Measurements from ENCODE around the gene RACGAP1. TPM values are rescaled to one million over a fixed set of nuclear protein-coding genes. Genes with fewer than 3 reads are reported as not detected.

The RACGAP1 gene
- total RNA-seq, 2 experiments from 2014 or later: 113 to 117 TPM

- DNase-seq: no peak
- H3K9me3 Mint-ChIP-seq: no peaks in the 10 kb centered on the region
- POLR2A ChIA-PET: no interaction called here
- peaks cover 12% of the 10 kb centered on the region for H3K27me3 Mint-ChIP-seq
- H3K4me1 Mint-ChIP-seq (ENCODE audit: low read depth): peaks cover 11% of the 10 kb centered on the region
- intact Hi-C loops (cut with micrococcal nuclease): no loop called here
- CTCF ChIA-PET: interaction anchor here (1.2 to 6.3 kb wide), 5 partner anchors 15 to 173 kb away, joined by 3 to 128 read pairs (median 3); partner anchors contain the start of gene AQP5
- ATAC-seq: no peak
- TF ChIP-seq CTCF (IDR thresholded peaks at IDR 0.05): no peak
- no peak within 1 kb of the TSS for H3K27ac Mint-ChIP-seq
- H3K4me3 Mint-ChIP-seq: no peak within 1 kb of the TSS
- no peaks in the 10 kb centered on the region for H3K36me3 Mint-ChIP-seq (ENCODE audit: low read depth)
Observed at GRCh38 chr12:49950273-49951251, 74.7 kb downstream of the RACGAP1 start, which contains the start of gene AQP2. Gene AQP2, plus strand, starts transcription at chr12:49950737. Its CDS starts 94 bp downstream, at chr12:49950831.

- CTCF ChIA-PET: interaction anchor here (0.9 to 6.3 kb wide), 5 partner anchors 13 to 172 kb away, joined by 3 to 128 read pairs (median 3); partner anchors contain the start of gene AQP5
- DNase-seq: no peak
Observed at GRCh38 chr12:49949866-49950265, 75.4 kb downstream of the RACGAP1 start.

GRCh38 chr12:49948866-49949845 is 76.1 kb downstream of the RACGAP1 start:
- no peak for TF ChIP-seq CTCF (IDR thresholded peaks at IDR 0.05)
- Mint-ChIP-seq H3K36me3 (ENCODE audit: low read depth) (no peaks in the 10 kb centered on the region), H3K4me3 (no peak overlapping the region), H3K4me1 (ENCODE audit: low read depth) (peaks cover 23% of the 10 kb centered on the region), H3K27ac (no peak overlapping the region), H3K9me3 (no peaks in the 10 kb centered on the region), H3K27me3 (peaks cover 3% of the 10 kb centered on the region)
- POLR2A ChIA-PET: interaction anchor here (0.9 kb wide), 1 partner anchor 18 kb away, joined by 3 read pairs; no protein-coding TSS in a partner anchor
- ATAC-seq (no peak), DNase-seq (no peak)
- intact Hi-C loops (cut with micrococcal nuclease): no loop called here
- CTCF ChIA-PET: interaction anchor here (0.9 to 6.3 kb wide), 4 partner anchors 12 to 107 kb away, joined by 3 to 128 read pairs (median 4); partner anchors contain the start of gene AQP5

More at GRCh38 chr12:49949866-49950265, 75.4 kb downstream of the RACGAP1 start:
- intact Hi-C loops (cut with micrococcal nuclease): no loop called here
- Mint-ChIP-seq H3K4me1 (ENCODE audit: low read depth) (peaks cover 18% of the 10 kb centered on the region), H3K4me3 (no peak overlapping the region), H3K27ac (no peak overlapping the region), H3K9me3 (no peaks in the 10 kb centered on the region), H3K27me3 (peaks cover 10% of the 10 kb centered on the region), H3K36me3 (ENCODE audit: low read depth) (no peaks in the 10 kb centered on the region)
- ATAC-seq: no peak
- POLR2A ChIA-PET: interaction anchor here (0.9 kb wide), 1 partner anchor 17 kb away, joined by 3 read pairs; no protein-coding TSS in a partner anchor
- TF ChIP-seq CTCF (IDR thresholded peaks at IDR 0.05): no peak

GRCh38 chr12:49947593-49948226 is 77.6 kb downstream of the RACGAP1 start:
- ATAC-seq: no peak
- H3K27ac Mint-ChIP-seq: no peak overlapping the region
- no peak for DNase-seq
- no peaks in the 10 kb centered on the region for H3K36me3 Mint-ChIP-seq (ENCODE audit: low read depth)
- no peak overlapping the region for H3K4me3 Mint-ChIP-seq
- no peak for TF ChIP-seq CTCF (IDR thresholded peaks at IDR 0.05)
- CTCF ChIA-PET: interaction anchor here (0.9 to 6.3 kb wide), 5 partner anchors 11 to 80 kb away, joined by 3 to 128 read pairs (median 5); partner anchors contain the start of gene AQP5
- POLR2A ChIA-PET: interaction anchor here (0.7 kb wide), 1 partner anchor 12 kb away, joined by 3 read pairs; no protein-coding TSS in a partner anchor
- intact Hi-C loops (cut with micrococcal nuclease): no loop called here
- peaks cover 25% of the 10 kb centered on the region for H3K4me1 Mint-ChIP-seq (ENCODE audit: low read depth)
- no peaks in the 10 kb centered on the region for H3K9me3 Mint-ChIP-seq
- H3K27me3 Mint-ChIP-seq: no peaks in the 10 kb centered on the region

Data from activated CD8-positive, alpha-beta T cell treated with anti-CD3 and anti-CD28 coated beads for 36 hours (primary cell).